Measurements from ENCODE around the gene EXOC4. TPM values are rescaled to one million over a fixed set of nuclear protein-coding genes. Genes with fewer than 3 reads are reported as not detected.

The EXOC4 gene
- total and polyA plus RNA-seq, 2 donors from 2014 or later: 22.8 to 78.7 TPM

GRCh38 chr7:133437544-133437943 is 184.7 kb downstream of the EXOC4 start:
- no peaks in the 10 kb centered on the region for H3K4me1 ChIP-seq (ENCODE audit: control insufficient read depth in 2 of 3, insufficient read depth in 2 of 3, low read depth in 1 of 3, low read length in 3 of 3)

DNA sequence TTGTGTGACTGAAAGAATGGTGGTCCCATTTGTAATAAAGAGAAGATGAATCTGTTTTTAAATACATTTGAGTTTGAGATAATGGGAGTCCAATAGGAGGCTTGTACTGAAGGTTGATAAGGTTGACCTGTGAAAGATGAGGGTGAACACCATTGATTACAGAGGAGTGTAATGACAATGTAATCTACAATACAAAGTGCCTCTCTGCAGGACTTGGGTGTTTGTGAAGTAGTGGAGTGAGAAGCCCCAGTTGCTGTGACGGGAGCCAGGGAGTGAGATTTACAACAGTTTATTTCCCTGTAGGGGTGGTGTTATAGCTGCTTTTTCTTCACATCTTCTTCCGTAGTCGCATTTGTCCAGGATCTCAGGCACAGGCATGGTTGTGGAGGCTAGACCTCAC is 189.9 kb downstream of the EXOC4 start:
- intact Hi-C loops (cut with DNase I): no loop called here
- no peak for TF ChIP-seq CTCF (IDR thresholded peaks at IDR 0.05; ENCODE audit: borderline replicate concordance, extremely low read depth, insufficient read depth)
- no peak overlapping the region for H3K4me3 ChIP-seq (ENCODE audit: low read length in 3 of 3)
- H3K9me3 ChIP-seq (ENCODE audit: control insufficient read depth in 2 of 3, insufficient read depth in 1 of 3, low read length in 3 of 3): no peaks in the 10 kb centered on the region
- no peaks in the 10 kb centered on the region for H3K27me3 ChIP-seq (ENCODE audit: control insufficient read depth, insufficient read depth, low read length)
- no peak for DNase-seq
- FAIRE-seq: no peak
- no peaks in the 10 kb centered on the region for H3K36me3 ChIP-seq (ENCODE audit: control insufficient read depth in 2 of 3, insufficient read depth in 3 of 3, low read length in 3 of 3)
- H3K9ac ChIP-seq (ENCODE audit: low read length in 3 of 3): no peak overlapping the region
- no peak overlapping the region for H3K27ac ChIP-seq (ENCODE audit: low read depth in 2 of 2, low read length in 2 of 2)
- H3K4me1 ChIP-seq (ENCODE audit: control insufficient read depth in 2 of 3, insufficient read depth in 2 of 3, low read depth in 1 of 3, low read length in 3 of 3): no peaks in the 10 kb centered on the region

More at GRCh38 chr7:133437544-133437943, 184.7 kb downstream of the EXOC4 start:
- H3K9me3 ChIP-seq (ENCODE audit: control insufficient read depth in 2 of 3, insufficient read depth in 1 of 3, low read length in 3 of 3): no peaks in the 10 kb centered on the region
- H3K36me3 ChIP-seq (ENCODE audit: control insufficient read depth in 2 of 3, insufficient read depth in 3 of 3, low read length in 3 of 3): no peaks in the 10 kb centered on the region
- H3K9ac ChIP-seq (ENCODE audit: low read length in 3 of 3): no peak overlapping the region
- H3K27ac ChIP-seq (ENCODE audit: low read depth in 2 of 2, low read length in 2 of 2): no peak overlapping the region
- intact Hi-C loops (cut with DNase I): no loop called here
- no peak for FAIRE-seq
- no peak overlapping the region for H3K4me3 ChIP-seq (ENCODE audit: low read length in 3 of 3)
- no peaks in the 10 kb centered on the region for H3K27me3 ChIP-seq (ENCODE audit: control insufficient read depth, insufficient read depth, low read length)
- no peak for TF ChIP-seq CTCF (IDR thresholded peaks at IDR 0.05; ENCODE audit: borderline replicate concordance, extremely low read depth, insufficient read depth)
- no peak for DNase-seq

DNA sequence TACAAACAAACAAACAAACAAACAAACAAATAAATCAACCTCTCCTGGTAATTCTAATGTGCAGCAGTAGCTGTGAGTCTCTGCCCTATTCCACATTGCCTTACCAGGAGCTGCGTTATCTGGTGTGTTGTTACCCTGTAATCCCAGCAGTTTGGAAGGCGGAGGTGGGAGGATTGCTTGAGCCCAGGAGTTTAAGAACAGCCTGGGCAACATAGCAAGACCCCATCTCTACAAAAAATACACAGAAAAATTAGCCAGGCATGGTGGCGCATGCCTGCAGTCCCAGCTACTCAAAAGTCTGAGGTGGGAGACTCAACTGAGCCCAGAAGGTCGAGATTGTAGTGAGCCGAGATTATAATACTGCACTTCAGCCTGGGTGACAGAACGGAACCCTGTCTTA is 192.7 kb downstream of the EXOC4 start:
- Histone ChIP-seq H3K27me3 (ENCODE audit: control insufficient read depth, insufficient read depth, low read length) (no peaks in the 10 kb centered on the region), H3K36me3 (ENCODE audit: control insufficient read depth in 2 of 3, insufficient read depth in 3 of 3, low read length in 3 of 3) (no peaks in the 10 kb centered on the region), H3K9ac (ENCODE audit: low read length in 3 of 3) (no peak overlapping the region), H3K27ac (ENCODE audit: low read depth in 2 of 2, low read length in 2 of 2) (no peak overlapping the region), H3K9me3 (ENCODE audit: control insufficient read depth in 2 of 3, insufficient read depth in 1 of 3, low read length in 3 of 3) (no peaks in the 10 kb centered on the region), H3K4me3 (ENCODE audit: low read length in 3 of 3) (no peak overlapping the region), H3K4me1 (ENCODE audit: control insufficient read depth in 2 of 3, insufficient read depth in 2 of 3, low read depth in 1 of 3, low read length in 3 of 3) (no peaks in the 10 kb centered on the region)
- TF ChIP-seq CTCF (IDR thresholded peaks at IDR 0.05; ENCODE audit: borderline replicate concordance, extremely low read depth, insufficient read depth): no peak
- DNase-seq: no peak
- FAIRE-seq: no peak
- intact Hi-C loops (cut with DNase I): no loop called here

- Histone ChIP-seq H3K9me3 (ENCODE audit: control insufficient read depth in 2 of 3, insufficient read depth in 1 of 3, low read length in 3 of 3) (no peaks in the 10 kb centered on the region), H3K4me3 (ENCODE audit: low read length in 3 of 3) (no peak overlapping the region), H3K9ac (ENCODE audit: low read length in 3 of 3) (no peak overlapping the region), H3K27me3 (ENCODE audit: control insufficient read depth, insufficient read depth, low read length) (no peaks in the 10 kb centered on the region), H3K36me3 (ENCODE audit: control insufficient read depth in 2 of 3, insufficient read depth in 3 of 3, low read length in 3 of 3) (no peaks in the 10 kb centered on the region), H3K4me1 (ENCODE audit: control insufficient read depth in 2 of 3, insufficient read depth in 2 of 3, low read depth in 1 of 3, low read length in 3 of 3) (no peaks in the 10 kb centered on the region), H3K27ac (ENCODE audit: low read depth in 2 of 2, low read length in 2 of 2) (no peak overlapping the region)
- no peak for TF ChIP-seq CTCF (IDR thresholded peaks at IDR 0.05; ENCODE audit: borderline replicate concordance, extremely low read depth, insufficient read depth)
- FAIRE-seq: no peak
- no peak for DNase-seq
- intact Hi-C loops (cut with DNase I): no loop called here
These were observed 195.1 kb downstream of the EXOC4 start for GRCh38 chr7:133448012-133448411.

Data from kidney (tissue), 14 donors.